GM18870 (cell line): Measurements from ENCODE around the gene GADL1.

ENCODE experiments used
- ATAC-seq: cut with Tn5 transposase; IDR thresholded peaks from one replicate; pipeline ENCODE4 v1.9.1; 2021; ENCODE audit warnings: moderate library complexity; ENCODE audit not compliant: unreplicated experiment

The GADL1 gene

GRCh38 chr3:30894521-30895251 is at the start of gene GADL1:
Gene GADL1, minus strand, starts transcription at chr3:30894661. Its CDS starts 47 bp downstream, at chr3:30894614.
- no peak for ATAC-seq

GRCh38 chr3:30944124-30944523 is 49.7 kb upstream of the GADL1 start:
- ATAC-seq = no peak

GRCh38 chr3:30943206-30943605 is 48.7 kb upstream of the GADL1 start:
- no peak for ATAC-seq

GRCh38 chr3:30941342-30941741 is 46.9 kb upstream of the GADL1 start:
- ATAC-seq = no peak

- ATAC-seq = no peak
These were observed 46.3 kb upstream of the GADL1 start for GRCh38 chr3:30940740-30941139.

GRCh38 chr3:30934208-30934550 is 39.7 kb upstream of the GADL1 start:
- no peak for ATAC-seq

- no peak for ATAC-seq
These were observed 39.2 kb upstream of the GADL1 start for GRCh38 chr3:30933478-30934207.

- ATAC-seq = no peak
These were observed 38.1 kb upstream of the GADL1 start for GRCh38 chr3:30932513-30933098.

GRCh38 chr3:30924763-30925162 is 30.3 kb upstream of the GADL1 start:
- ATAC-seq = no peak

- no peak for ATAC-seq
These were observed 25.1 kb upstream of the GADL1 start for GRCh38 chr3:30919564-30919963.

GRCh38 chr3:30918761-30919160 is 24.3 kb upstream of the GADL1 start:
- ATAC-seq = no peak

GRCh38 chr3:30915782-30916181 is 21.3 kb upstream of the GADL1 start:
- no peak for ATAC-seq

- ATAC-seq = no peak
These were observed 20.2 kb upstream of the GADL1 start for GRCh38 chr3:30914696-30915095.

- ATAC-seq = no peak
These were observed 18.7 kb upstream of the GADL1 start for GRCh38 chr3:30913176-30913575.

- no peak for ATAC-seq
These were observed 17.8 kb upstream of the GADL1 start for GRCh38 chr3:30912301-30912700.

GRCh38 chr3:30908456-30909037 is 14.1 kb upstream of the GADL1 start:
- no peak for ATAC-seq

GRCh38 chr3:30904996-30905395 is 10.5 kb upstream of the GADL1 start:
- no peak for ATAC-seq

GRCh38 chr3:30895329-30895728 is 868 bp upstream of the GADL1 start:
- ATAC-seq = no peak

- no peak for ATAC-seq
These were observed 659 bp downstream of the GADL1 start for GRCh38 chr3:30893678-30894325.

GRCh38 chr3:30890907-30891306 is 3.6 kb downstream of the GADL1 start:
- ATAC-seq = no peak

- no peak for ATAC-seq
These were observed 7.6 kb downstream of the GADL1 start for GRCh38 chr3:30886888-30887287.
